GM10847 (cell line): ENCODE measurements around the gene NTSR1.

Source experiments
- POLR2A ChIP-seq: IDR thresholded peaks from 2 replicates; pipeline ENCODE4 v1.6.1; 2011; ENCODE audit not compliant: insufficient read length; ENCODE audit errors: extremely low read depth

NTSR1 gene

GRCh38 chr20:62754122-62754990 lies 45.7 kb downstream of the NTSR1 start:
- no peak for TF ChIP-seq POLR2A

GRCh38 chr20:62754991-62755356 lies 46.3 kb downstream of the NTSR1 start:
- TF ChIP-seq POLR2A, result no peak

- no peak for TF ChIP-seq POLR2A
Measured at GRCh38 chr20:62755817-62756724, 47.4 kb downstream of the NTSR1 start.

GRCh38 chr20:62758226-62758912 lies 49.7 kb downstream of the NTSR1 start:
- TF ChIP-seq POLR2A, result no peak

GRCh38 chr20:62759981-62760431 lies 51.4 kb downstream of the NTSR1 start:
- no peak for TF ChIP-seq POLR2A

GRCh38 chr20:62760471-62760855 lies 51.8 kb downstream of the NTSR1 start:
- no peak for TF ChIP-seq POLR2A

GRCh38 chr20:62760856-62761758 lies 52.5 kb downstream of the NTSR1 start:
- no peak for TF ChIP-seq POLR2A

- TF ChIP-seq POLR2A, result no peak
Measured at GRCh38 chr20:62761759-62762131, 53.1 kb downstream of the NTSR1 start.

GRCh38 chr20:62762376-62762775 lies 53.7 kb downstream of the NTSR1 start:
- no peak for TF ChIP-seq POLR2A

- TF ChIP-seq POLR2A, result no peak
Measured at GRCh38 chr20:62762801-62763368, 54.2 kb downstream of the NTSR1 start.

- no peak for TF ChIP-seq POLR2A
Measured at GRCh38 chr20:62763404-62763803, 54.8 kb downstream of the NTSR1 start.

- TF ChIP-seq POLR2A, result no peak
Measured at GRCh38 chr20:62764156-62764935, 55.7 kb downstream of the NTSR1 start.

- no peak for TF ChIP-seq POLR2A
Measured at GRCh38 chr20:62765021-62765420, 56.4 kb downstream of the NTSR1 start.
